GM12865 (cell line): Measurements from ENCODE around the gene CDC26.
"Not testable (repeated sequence)": the region's sequence is repeated elsewhere in the genome, so short reads cannot be mapped to it uniquely, and the experiment has no call there.

Experiments
- DNase-seq: peaks from one replicate; pipeline ENCODE4 v3.0.0; 2010; ENCODE audit warnings: low read depth
- H3K4me3 ChIP-seq: 2 replicates; pipeline ENCODE4 v1.5.1; 2011; ENCODE audit warnings: mild to moderate bottlenecking, low read depth, low read length, control low read depth
- CTCF ChIP-seq: IDR thresholded peaks from 2 replicates; pipeline ENCODE4 v1.5.1; 2011; ENCODE audit warnings: low read length, control low read depth, low read depth, inconsistent platforms; ENCODE audit not compliant: insufficient read depth; ENCODE audit errors: missing control alignments

CDC26 gene

DNA sequence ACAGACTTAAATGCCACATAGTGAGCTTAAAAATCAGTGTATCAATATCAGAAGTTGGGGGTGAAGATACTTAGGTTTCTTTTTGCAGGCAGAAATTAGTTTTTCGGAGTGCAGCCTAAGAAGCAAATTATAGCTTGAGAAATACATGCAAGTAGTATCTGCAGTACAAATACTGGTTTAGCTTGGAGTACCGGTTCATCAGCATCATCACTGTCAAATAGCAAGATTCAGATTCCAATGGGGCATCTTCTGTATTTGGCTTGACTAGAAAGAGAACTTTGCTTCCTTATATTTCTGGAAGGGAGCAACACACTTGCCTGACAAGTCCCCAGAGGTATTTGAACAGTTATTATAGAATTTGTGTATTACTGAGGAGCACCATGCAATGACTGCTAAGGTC lies 34.2 kb downstream of the CDC26 start:
- no peak for TF ChIP-seq CTCF

DNA sequence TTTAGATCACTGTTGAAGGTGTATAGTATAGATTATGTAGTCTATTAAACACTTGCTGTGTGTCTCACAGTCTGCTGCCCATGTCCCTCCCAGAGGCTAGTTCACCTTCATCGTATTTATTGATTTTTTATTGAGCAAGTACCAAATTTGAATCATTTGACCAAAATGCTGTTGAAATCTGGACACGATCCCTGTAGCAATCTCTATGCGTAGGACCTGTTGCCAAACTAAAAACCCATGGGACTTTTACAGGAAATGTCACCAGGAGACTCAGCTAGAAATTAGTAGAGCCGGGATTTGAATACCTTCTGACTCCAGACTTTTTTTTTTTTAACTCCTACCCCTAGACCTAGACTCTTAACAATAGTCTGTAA lies 36.5 kb downstream of the CDC26 start:
- no peak for TF ChIP-seq CTCF
- no peak overlapping the region for H3K4me3 ChIP-seq
- no peak for DNase-seq

More for the DNA sequence above, 34.2 kb downstream of the CDC26 start:
- no peak overlapping the region for H3K4me3 ChIP-seq
- DNase-seq, result no peak

GRCh38 chr9:113238202-113238858 lies 37.0 kb downstream of the CDC26 start:
- DNase-seq, result no peak
- H3K4me3 ChIP-seq, result no peak overlapping the region
- no peak for TF ChIP-seq CTCF

DNA sequence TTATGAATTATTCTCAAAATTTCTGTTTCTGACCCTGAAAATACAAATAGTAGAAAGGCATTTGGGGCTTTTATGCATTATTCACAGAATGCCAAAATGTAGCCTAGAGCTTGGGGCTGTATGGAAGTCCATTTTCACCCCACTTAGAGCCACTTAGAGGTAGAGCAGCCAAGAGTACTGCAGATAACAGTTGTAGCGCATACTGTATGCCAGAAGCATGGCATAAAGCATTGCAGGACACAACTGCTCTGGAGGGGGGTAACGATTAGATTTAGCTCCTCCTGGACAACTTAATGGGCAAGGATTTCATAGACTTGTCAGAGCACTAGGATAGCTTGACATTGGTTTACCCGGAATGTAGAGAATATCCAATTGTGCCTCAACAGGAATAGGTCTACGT lies 38.3 kb downstream of the CDC26 start:
- H3K4me3 ChIP-seq, result no peak overlapping the region
- no peak for DNase-seq
- TF ChIP-seq CTCF, result no peak

- not testable (repeated sequence) for H3K4me3 ChIP-seq, DNase-seq
These were observed 39.6 kb downstream of the CDC26 start for GRCh38 chr9:113235701-113236255.

DNA sequence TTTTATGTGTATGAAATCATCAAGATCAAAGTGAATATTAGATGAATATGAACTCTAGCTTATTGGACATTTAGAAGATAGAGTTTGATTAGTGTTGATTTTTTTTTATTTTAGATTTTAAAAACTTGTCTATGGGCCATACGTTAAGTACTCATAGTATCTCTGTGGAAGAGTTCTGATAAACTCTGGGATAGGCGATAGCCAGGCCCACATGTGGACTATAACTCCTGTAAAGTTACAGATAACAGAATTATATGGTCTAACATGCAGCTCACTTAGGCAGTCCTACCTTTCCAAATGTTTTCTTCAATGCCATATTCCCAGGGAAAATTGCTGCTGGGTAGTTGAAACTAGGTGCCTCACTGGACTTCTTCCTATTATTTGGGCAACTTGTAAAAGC lies 43.7 kb downstream of the CDC26 start:
- TF ChIP-seq CTCF, result no peak
- no peak for DNase-seq
- H3K4me3 ChIP-seq, result no peak overlapping the region

GRCh38 chr9:113228130-113228665 lies 47.2 kb downstream of the CDC26 start:
- no peak for TF ChIP-seq CTCF
- no peak overlapping the region for H3K4me3 ChIP-seq
- no peak for DNase-seq
